ENCODE results near the gene PABPN1L.

The PABPN1L gene

GRCh38 chr16:88877564-88878289 is 11.3 kb upstream of the PABPN1L start:
- H3K27ac ChIP-seq: no peak overlapping the region
- TF ChIP-seq ZFX (IDR thresholded peaks at IDR 0.05): no peak
- TF ChIP-seq CTCF (conservative IDR thresholded peaks at IDR 0.05): no peak

GRCh38 chr16:88876942-88877526 is 10.6 kb upstream of the PABPN1L start:
- no peak overlapping the region for H3K27ac ChIP-seq
- no peak for TF ChIP-seq ZFX (IDR thresholded peaks at IDR 0.05)
- TF ChIP-seq CTCF (conservative IDR thresholded peaks at IDR 0.05): no peak

- no peak for TF ChIP-seq ZFX (IDR thresholded peaks at IDR 0.05)
- no peak for TF ChIP-seq CTCF (conservative IDR thresholded peaks at IDR 0.05)
- H3K27ac ChIP-seq: no peak overlapping the region
Measured at GRCh38 chr16:88875703-88876234, 9.3 kb upstream of the PABPN1L start.

GRCh38 chr16:88874938-88875599 is 8.6 kb upstream of the PABPN1L start:
- H3K27ac ChIP-seq: no peak overlapping the region
- TF ChIP-seq CTCF (conservative IDR thresholded peaks at IDR 0.05) (no peak), ZFX (IDR thresholded peaks at IDR 0.05) (no peak)

- H3K27ac ChIP-seq: no peak overlapping the region
- TF ChIP-seq CTCF (conservative IDR thresholded peaks at IDR 0.05): no peak
- no peak for TF ChIP-seq ZFX (IDR thresholded peaks at IDR 0.05)
Measured at GRCh38 chr16:88872650-88873331, 6.3 kb upstream of the PABPN1L start.

GRCh38 chr16:88871730-88872416 is 5.4 kb upstream of the PABPN1L start:
- TF ChIP-seq ZFX (IDR thresholded peaks at IDR 0.05): no peak
- no peak for TF ChIP-seq CTCF (conservative IDR thresholded peaks at IDR 0.05)
- H3K27ac ChIP-seq: no peak overlapping the region

All from C4-2B (cell line).